PC-9 (cell line): ENCODE data around the gene ROM1.

Experiments
- CTCF ChIP-seq: fragments of 200-600 bp; sonication (generic); conservative IDR thresholded peaks from 2 replicates; pipeline ENCODE4 v1.6.1; 2017; ENCODE audit warnings: mixed run types, antibody characterized with exemption, mild to moderate bottlenecking, moderate library complexity
- EZH2 ChIP-seq: fragments of 200-600 bp; sonication (generic); IDR thresholded peaks from 2 replicates; pipeline ENCODE4 v1.8.0; 2017; ENCODE audit warnings: antibody characterized with exemption, low read depth

- TF ChIP-seq CTCF (no peak), EZH2 (no peak)
These were observed 43.9 kb downstream of the ROM1 start for GRCh38 chr11:62656796-62657429.
